GM21367 (cell line): ENCODE results near the gene GNPTG.

Experiments used
- ATAC-seq: cut with Tn5 transposase; IDR thresholded peaks from one replicate; pipeline ENCODE4 v1.9.1; 2021; ENCODE audit not compliant: unreplicated experiment

GNPTG gene

DNA sequence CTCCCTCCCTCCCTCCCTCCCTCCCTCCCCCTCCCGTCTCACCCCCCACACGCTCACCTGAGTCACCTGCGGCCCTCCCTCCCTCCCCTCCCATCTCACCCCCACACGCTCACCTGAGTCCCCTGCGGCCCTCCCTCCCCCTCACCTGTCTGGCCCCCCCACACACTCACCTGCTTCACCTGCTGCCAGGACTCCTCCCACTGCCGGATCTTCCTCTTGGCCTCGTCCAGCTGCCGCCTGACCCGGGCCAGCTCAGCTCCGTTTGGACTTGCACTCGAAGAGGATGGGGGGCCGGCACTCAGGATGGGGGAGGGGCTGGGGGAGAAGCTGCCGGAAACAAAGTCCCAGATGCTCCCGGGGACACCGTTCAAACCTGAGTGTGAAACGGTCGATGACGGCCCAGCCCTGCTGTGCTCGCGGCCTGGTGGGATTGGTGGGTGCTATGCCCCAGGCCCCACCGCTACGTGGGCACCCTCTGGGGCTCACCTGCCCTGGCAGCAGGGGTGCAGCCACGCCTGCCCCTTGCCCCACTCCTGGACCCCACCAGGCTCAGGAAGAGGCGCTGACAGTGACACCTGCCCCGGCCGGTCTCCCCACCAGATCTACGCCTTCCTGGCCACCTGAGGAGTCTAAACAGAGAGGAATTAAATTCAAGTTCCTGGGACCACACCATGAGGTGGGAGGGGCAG, 15.9 kb downstream of the GNPTG start:
- no peak for ATAC-seq

DNA sequence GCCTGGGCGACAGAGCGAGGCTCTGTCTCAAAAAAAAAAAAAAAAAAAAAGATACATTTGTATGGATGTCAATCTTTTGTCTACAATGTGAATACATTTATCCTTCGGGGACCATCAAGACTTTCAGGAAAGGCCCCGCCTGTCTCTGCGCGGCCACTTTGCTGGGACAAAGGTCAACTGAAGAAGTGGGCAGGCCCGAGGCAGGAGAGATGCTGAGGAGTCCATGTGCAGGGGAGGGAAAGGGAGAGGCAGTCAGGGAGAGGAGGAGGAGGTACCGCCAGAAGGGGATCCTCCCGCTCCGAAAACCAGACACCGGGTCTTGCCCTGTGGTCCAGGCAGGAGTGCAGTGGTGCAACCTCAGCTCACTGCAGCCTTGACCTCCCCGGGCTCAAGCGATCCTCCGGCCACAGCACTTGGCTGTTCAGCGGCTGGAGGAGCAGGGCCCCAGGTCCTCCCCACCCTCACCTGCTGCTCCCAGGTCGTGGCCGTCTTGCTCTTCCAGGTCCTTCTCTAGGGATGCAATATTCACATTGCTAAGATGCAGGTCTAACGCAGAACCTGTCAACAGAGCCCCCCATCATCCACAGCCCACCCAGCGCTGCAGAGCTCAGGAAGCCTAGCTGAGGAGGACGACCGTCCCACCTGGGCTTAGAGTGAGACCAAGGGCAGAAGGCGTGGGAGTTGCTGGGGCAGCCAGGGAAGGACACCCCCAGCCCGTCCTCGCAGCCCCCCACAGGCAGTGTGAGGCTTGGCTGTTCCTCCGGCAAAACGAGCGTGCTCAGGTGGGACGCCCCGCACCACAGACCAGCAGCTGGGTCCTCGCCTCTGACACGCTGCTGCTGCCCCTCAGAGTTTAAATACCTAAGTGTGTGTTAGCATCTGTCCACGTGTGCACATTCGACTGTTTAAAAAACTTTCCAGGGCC, 19.6 kb downstream of the GNPTG start:
- no peak for ATAC-seq

DNA sequence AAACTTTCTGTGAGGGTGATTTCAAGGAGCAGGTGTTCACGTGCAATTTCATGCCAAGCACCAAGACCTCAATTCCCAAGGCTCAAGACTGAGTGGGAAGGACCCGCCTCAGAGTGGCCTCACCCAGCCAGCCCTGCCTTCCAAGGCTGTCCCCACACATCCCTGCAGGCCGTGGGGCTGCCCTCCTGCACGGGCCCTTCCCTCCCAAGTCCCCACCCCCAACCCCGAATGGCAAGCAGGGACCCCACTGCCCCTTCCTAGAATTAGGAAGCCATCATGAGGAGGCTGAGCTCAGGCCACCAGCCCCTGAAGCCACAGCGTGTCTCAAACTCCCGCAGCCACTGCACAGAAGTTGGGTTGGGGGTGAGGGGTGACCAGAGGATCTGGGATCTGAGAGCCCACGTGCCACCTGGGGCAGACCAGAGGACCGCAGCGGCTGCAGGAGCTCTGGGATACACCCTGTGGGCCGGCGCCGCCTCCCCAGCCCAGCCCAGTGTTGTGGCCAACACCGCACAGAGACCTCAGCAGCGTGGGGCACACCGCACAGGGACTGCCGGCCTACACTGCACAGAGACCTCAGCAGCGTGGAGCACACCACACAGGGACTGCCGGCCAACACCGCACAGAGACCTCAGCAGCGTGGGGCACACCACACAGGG, 20.7 kb downstream of the GNPTG start:
- no peak for ATAC-seq

DNA sequence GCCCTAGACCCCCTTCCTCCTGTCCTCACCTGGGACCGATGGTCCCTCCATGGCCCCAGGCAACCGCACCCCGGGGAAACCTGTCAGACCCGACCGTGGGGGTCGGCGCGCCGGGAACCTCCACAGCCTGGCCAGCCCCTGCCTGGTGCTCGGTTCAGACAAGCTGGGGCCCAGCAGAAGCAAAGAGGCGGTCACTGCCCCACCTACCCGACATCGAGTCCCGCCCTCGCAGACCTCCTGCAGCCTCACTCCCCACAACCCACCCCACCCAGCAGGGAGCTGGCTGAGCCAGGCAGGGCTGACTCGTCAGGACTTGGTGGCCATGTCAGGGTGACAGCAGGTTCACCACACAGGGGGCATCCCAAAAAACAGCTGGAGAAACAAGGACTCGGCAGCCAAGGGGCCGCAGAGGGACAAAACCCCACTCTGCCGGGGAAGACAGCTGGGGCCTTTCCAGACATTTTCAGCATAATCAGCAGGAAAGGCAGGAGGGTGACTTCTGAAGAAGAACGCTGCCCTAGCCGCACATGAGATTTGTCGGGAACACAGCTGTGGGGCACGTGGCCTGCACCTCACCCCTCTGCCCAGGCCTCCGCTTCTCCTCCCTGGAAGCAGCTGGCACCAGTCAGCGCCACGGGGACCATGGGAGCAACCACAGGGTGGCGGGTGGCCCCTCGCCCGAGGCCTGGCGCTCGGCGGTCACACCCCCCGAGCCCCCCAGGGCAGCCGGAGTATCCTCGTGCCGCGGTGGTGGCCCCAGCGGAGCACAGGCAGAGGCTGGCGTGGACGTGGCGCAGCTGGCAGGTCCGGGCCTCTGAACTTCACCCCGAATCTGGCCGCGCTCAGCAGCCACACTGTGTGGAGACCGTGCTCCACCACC, 22.9 kb downstream of the GNPTG start:
- ATAC-seq, result no peak

DNA sequence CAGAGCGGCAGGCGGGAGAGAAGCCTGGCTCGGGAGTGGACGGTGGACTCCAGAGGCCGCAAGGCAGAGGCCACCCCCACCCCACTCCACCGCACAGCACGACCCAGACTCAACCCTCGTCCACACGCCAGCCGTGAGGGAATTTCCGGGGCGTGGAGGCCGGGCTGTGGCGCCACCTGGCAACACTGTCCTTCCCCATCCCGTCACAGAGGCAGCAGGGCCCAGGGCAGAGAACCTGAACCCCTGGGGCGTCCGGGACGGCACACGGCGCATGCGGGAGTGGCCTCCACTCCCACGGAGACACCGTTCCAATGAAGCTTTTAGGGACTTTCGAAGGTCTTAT, 23.5 kb downstream of the GNPTG start:
- ATAC-seq, result no peak

DNA sequence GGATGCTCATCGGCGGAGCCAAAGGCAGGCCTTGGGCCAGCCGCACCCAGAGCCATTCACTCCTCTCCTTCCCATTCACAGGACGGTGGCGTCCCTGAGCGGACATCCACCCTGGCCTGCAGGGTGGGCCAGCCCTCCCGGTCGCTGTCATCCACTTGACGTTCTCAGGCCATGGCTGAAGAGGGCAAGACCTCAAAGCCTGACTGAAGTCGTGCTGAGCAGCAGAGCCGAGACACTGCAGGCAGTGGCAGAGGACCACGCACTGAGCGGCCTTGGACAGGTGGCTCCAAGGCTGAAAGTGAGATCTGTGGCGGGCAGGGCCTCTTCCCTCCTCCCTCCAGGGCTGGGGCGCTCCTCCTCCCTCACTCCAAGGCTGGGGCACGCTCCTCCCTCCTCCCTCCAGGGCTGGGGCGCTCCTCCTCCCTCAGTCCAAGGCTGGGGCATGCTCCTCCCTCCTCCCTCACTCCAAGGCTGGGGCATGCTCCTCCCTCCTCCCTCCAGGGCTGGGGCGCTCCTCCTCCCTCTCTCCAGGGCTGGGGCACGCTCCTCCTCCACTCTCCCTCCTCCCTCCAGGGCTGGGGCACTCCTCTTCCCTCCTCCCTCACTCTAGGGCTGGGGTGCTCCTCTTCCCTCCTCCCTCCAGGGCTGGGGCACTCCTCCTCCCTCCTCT, 24.1 kb downstream of the GNPTG start:
- no peak for ATAC-seq

DNA sequence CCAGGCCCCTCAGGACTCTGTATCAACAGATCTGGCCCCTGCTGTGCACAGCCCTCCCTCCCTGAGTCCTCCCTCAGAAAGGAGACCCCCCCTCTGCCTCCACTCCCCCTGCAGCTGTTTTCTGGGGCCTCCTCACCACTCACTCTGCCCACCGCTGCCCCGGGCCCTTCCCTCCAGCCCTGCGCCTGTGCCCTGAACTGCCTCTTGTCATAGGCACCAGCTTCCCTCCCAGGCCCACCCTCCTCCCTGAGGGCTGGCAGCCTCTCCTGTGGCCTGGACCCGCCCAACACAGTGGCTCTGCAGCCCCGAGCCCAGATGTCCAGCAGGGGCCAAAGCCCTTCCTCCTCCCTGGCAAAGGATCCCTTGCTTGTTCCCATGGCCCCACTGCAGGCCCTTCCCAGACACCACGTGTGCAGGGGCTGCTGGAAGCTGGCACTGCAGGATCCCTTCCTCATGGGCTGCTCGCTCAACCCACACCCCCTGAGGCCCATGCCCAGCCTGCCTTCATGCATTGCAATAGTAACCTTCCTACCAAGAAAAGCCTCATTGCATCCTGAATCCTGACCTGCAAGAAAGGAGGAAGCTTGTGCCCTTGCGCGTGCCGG, 25.8 kb downstream of the GNPTG start:
- no peak for ATAC-seq

DNA sequence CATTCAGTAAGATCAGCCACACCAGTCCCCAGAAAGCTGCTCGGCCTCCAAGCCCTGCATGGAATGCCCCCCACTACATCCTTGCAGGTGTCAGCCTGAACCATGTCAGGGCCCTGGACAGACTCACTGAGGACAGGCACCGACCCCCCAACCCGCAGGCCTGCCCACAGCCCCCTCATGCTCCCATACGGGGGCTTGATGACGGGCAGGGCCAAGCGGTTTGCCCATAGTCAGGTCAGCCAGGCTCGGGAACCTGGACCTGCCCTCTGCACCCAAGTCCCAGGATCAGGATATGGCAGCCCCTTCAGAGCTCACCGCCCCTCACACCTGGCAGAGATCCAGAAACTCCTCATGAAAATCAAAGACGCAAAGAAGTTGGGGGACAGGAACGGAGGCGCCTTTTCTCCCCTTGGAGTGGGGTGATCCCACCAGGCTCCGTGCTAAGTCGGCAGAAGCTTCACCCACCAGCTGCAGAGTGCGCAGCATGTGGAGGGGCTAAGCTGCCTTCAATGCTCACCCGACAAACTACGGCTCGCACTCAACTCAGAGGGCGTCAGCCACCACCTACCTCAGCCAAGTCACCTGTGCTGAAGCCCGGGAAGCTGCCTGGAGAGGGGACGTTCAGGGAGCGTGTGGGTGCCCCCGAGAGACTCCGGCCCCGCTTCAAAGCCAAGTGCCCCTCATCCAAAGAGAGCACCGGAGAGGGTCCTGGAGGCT, 26.5 kb downstream of the GNPTG start:
- ATAC-seq, result no peak

DNA sequence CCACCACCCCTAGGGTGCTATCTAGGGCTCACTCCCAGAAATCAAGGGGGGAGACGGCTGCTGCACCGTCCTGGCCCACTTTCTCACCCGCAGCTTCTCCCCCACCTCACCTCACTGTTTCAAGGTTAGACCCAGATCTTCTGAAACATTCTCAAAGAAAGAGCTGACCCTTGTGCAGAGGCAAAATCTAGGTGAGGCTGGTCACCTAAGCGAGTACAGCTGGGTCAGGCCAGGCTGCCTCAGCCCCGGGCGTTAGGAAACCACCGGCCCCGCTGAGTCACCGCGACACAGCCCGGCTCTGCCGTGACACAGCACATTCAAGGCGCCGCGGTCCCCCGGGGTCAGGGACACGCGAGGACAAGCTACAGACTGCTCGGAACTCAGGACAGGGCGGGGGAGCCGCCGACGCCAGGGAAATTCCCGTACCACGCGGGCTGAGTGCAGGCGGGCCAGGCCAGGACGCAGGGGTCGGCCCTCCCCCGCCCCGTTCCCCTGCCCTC, 27.1 kb downstream of the GNPTG start:
- ATAC-seq, result no peak

DNA sequence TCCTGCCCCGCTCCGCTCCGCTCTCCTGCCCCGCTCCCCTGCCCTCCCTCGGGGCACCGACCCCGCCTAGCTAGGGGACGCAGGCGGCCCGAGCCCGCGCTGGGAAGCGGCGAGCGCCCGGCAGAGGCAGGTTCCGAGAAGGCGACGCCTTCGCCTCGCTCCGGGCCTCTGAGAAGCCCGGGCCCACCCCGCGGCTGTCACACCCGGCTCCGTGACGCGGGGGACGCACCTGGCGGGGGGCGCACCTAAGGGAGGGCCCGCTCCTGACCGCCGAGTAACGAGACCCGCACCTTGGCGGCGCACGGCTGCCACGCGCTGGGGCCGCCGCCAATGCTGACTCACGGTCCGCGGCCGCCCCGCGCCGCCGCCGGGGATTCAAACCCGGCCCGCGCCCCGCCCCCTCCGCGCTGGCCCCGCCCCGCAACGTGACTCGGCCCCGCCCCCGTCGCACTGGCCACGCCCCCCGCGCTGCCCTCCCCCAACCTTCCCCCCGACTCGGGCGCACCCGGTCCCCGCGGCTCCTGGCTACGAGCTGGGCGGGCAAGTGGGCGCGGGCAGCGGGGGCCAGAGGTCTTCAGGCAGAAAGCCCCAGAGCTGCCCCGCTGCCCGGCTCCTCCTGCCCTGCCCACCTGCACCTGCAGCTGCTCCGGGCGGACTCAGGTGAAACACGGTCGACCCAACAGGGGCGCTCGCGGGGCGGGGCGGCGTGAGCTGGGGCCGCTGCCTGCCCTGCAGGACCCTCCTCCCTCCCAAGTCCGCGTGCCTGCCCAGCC, 27.8 kb downstream of the GNPTG start:
- ATAC-seq, result no peak

DNA sequence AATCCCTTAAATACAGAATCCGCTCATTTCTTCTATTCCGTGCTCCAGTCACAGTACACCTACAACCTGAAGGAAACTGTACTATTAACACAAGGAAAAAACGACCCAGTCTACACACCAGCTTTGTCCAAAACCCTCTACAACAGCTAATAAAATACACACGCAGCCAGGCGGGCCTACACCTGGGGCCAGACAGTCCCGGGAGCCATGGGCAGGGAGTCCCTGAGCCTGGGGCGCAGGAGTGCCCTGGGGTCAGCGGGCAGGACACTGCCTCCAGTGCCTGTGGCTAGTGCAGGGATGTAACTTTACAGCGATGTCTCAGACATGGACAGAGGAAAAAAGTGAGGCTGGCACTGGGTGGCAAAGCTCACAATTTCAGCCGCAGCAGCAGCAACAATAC, 28.5 kb downstream of the GNPTG start:
- no peak for ATAC-seq

DNA sequence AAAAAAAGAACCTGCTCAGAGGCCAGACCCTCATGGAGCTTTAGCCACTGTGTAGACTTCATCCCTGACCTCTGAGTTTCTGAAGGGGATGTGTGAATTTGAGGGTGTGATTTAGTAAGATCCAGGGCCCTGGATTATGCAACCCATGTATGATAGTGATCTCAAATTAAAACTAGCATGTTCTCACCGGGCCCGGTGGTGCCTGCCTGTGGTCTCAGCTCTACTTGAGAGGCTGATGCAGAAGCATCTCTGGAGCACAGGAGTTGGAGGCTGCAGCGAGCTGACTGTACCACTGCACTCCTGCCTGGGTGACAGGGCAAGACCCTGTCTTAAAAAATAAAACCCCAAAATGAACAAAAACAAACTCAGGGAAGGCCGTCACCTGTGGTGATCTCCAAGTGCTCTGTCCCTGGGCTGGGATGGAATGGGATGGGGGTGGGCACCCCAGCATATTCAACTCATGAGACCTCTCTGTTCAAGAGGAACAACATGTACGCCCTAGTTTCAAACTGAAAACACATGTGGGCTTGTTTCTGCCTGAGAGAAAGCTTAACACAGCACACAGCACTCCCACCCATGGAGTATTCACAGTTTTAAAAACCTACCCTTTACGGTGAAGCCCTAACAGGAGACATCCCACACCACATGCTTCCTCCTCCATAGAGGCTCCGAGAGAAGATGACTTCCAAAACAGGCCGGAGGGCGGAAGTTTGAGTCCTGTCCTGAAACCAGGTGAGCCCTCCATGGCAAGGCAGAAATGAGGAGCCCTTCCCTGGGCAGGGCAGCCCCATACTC, 30.1 kb downstream of the GNPTG start:
- no peak for ATAC-seq

DNA sequence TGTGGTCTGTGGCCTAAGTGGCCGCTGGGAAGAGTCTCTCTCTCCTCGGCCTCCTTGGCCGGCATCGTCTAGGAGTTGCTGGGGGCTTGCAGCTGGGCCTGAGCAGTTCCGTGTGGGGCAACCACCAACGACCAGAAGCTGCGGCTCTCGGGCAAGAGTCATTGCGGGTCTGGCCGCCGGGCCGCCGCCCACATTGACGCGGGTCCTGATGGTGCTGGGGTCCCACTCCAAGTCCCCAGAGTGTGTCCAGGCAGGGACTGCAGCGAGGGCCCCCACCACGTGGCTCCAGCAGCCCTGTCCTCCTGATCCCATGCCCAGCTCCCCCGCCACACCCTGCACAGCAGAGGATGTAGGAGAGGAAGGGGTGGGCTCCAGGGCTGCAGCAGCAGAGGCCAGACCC, 31.8 kb downstream of the GNPTG start:
- ATAC-seq, result no peak

DNA sequence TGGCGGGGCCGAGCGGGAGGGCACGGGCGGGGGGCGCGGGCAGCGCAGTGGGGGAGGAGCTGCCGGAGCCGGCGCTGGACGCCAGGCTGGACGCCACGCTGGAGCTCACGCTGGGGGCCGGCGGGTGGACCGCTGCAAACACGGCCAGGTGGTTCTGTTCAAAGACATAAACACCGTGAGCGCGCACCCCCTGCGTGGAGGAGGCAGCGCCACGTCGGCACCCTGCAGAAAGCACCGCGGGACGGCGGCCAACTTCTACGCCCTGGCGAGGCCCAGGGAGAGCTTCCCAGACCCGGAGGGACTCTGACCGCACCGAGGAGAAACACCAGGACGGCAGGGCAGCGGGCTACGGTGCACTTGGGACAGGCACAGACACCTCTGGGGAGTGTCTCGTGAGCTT, 33.5 kb downstream of the GNPTG start:
- no peak for ATAC-seq

DNA sequence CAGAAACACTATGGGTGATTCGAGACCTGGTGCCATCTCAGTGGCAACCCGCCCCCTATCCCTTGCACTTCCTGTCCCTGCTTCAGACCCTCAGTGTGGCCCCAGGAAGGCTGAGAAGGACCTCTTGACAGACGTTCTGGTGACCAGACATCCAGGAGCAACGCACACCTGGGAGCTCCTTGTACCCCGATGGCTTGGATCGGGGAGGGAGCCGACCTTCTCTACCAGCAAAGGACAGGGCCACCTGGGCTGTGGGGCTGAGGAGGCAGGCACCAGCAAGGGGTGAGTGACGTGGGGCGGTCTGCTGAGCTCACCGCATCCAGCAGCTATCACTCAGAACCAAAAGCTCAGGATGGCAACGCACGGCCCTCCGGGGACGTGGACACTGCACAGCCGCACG, 35.6 kb downstream of the GNPTG start:
- no peak for ATAC-seq

DNA sequence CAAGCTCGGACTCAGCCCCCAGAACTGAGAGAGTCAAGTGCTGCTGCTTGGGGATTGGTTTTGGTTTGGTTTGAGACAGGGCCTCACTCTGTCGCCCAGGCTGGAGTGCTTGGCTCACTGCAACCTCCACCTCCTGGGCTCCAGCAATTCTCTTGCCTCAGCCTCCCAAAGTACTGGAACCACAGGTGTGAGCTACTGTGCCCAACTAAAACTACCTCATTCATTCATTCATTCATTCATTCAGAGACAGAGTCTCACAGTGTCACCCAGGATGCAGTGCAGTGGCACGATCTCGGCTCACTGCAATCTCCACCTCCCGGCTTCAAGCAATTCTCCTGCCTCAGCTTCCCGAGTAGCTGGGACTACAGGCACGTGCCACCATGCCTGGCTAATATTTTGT, 38.0 kb downstream of the GNPTG start:
- ATAC-seq, result no peak

DNA sequence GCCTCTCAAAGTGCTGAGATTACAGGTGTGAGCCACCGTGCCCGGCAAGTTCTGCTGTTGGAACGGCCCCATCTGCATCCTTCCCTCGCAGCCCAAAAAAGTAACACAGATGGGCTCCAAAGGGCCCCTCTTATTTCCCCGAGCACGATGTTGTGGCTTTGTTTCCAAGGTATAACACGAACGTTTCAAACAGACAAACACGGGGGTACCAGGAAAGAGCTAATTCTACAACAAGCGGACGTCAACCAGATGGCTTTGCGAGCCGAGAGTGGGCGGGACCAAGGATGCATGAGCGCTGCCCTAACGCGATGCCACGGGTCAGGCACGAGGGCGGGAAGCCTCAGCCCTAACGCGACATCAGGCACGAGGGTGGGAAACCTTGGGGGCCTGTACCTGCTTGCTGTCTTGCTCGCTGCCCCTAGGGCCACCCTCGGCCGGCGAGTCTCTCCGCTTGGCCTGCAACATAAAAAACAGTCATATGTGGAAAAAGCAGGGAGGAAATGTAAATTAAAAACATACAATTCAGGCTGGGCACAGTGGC, 38.6 kb downstream of the GNPTG start:
- ATAC-seq, result no peak
